ENCODE data around the gene TMEM119.

Gene TMEM119, protein sequence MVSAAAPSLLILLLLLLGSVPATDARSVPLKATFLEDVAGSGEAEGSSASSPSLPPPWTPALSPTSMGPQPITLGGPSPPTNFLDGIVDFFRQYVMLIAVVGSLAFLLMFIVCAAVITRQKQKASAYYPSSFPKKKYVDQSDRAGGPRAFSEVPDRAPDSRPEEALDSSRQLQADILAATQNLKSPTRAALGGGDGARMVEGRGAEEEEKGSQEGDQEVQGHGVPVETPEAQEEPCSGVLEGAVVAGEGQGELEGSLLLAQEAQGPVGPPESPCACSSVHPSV

DNA sequence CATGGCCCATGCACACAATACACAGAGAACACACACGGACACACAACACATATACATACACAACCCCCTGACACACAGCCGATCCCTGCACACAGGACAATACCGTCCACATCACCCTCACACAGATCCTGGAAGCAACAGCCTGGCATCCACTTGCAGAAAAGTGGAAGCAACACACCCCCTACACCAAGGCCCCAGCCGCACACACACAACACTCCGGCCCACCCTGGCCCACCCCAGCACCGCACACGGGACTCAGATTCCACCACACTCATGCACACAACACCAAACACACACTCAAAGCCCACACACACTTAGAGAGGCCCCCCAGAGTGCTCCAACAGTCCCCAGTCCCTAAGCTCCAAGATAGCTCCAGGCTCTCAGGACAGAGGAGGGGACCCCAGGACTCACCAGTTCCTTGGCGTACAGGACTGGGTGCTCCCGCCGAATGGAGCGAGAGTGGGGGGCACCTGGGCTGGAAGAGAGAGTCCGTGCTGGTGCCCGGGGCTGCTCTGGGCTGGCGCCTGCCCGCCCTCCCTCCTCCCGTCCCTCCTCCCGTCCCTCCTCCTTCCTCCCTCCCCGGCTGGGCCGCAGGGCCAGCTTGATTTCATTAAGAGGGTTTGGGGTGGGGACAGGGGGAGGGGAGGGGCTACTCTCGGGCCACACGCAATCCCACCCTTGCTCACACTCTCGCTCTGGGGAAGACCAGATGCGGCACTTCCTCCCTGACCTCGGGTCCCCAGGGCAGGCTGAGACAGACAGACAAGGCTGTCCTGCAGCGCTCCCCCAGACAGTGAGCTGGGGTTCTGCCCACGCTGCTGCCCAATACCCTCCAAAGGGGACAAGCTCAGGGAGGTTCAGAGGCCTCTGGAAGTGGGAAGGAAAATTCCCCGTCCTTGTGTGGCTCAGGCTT is at the start of gene TMEM119:
Gene TMEM119 (minus strand): TSS at position 526 of the 913 bp plus-strand sequence. CDS start 5,701 bp downstream, outside the sequence.
- no peak within 1 kb of the TSS for H3K4me3 ChIP-seq (ENCODE audit: low read depth in 1 of 2, low read length in 1 of 2)
- peaks cover 8% of the 10 kb centered on the region for H3K27me3 ChIP-seq
- H3K4me1 ChIP-seq (ENCODE audit: control insufficient read depth in 1 of 2, insufficient read depth in 1 of 2, low read depth in 1 of 2, low read length in 1 of 2): no peaks in the 10 kb centered on the region
- H3K27ac ChIP-seq: no peak within 1 kb of the TSS
- TF ChIP-seq, protein P1, sequence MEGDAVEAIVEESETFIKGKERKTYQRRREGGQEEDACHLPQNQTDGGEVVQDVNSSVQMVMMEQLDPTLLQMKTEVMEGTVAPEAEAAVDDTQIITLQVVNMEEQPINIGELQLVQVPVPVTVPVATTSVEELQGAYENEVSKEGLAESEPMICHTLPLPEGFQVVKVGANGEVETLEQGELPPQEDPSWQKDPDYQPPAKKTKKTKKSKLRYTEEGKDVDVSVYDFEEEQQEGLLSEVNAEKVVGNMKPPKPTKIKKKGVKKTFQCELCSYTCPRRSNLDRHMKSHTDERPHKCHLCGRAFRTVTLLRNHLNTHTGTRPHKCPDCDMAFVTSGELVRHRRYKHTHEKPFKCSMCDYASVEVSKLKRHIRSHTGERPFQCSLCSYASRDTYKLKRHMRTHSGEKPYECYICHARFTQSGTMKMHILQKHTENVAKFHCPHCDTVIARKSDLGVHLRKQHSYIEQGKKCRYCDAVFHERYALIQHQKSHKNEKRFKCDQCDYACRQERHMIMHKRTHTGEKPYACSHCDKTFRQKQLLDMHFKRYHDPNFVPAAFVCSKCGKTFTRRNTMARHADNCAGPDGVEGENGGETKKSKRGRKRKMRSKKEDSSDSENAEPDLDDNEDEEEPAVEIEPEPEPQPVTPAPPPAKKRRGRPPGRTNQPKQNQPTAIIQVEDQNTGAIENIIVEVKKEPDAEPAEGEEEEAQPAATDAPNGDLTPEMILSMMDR (IDR thresholded peaks at IDR 0.05): no peak
- H3K9me3 ChIP-seq: no peaks in the 10 kb centered on the region
- H3K36me3 ChIP-seq: no peaks in the 10 kb centered on the region

DNA sequence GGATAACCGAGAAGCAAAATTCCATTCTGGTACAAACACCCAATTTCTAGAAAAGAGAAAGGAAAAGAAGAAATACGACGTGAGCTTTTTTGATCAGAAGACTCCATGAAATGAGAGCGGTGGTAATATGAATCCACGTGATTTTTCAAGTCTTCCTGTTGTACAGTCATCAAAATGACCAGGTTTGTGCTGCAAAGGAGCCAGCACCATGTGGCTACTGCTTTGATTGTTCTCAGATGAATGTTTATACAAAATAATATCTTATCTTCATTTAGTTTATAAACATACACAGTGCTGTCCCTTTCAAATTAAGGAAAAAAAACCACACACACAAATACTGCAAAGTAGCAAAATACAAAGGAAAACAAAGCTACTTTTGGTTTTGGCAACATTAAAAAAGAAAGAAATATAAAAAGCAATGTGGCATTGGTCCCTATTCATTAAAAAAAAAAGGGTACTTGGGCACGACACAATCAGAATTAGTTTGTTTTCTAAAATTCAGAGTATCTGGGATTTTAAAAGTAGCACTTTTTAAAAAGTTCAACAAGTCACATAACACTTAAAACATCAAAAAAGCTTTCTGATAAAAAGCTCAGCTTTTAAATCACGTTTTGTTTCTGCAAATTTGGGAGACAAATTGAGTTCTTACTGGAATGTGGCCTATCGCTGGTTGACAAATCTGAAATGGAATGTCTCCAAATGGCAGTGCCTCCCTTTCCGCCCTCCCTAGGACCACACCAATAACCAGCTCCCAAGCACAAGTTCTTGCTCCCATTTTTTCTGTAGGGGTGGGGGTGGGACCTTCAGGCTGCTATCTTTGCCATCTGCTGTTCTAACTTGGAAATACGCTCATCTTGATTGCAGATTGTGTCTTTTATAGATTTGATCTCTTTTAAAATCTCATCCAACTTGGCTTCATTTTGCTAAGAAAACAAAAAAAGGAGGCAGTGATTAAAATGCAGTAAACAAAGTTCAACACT is 49.0 kb upstream of the TMEM119 start:
- peak overlapping the region; percentile 54 for H3K27ac ChIP-seq
- TF ChIP-seq, protein P1 (IDR thresholded peaks at IDR 0.05): no peak
- H3K27me3 ChIP-seq: no peaks in the 10 kb centered on the region
- H3K36me3 ChIP-seq: peaks cover 64% of the 10 kb centered on the region
- H3K9me3 ChIP-seq: no peaks in the 10 kb centered on the region
- peaks cover 2 to 5% of the 10 kb centered on the region in 2 experiments for H3K4me1 ChIP-seq (ENCODE audit: control insufficient read depth in 1 of 2, insufficient read depth in 1 of 2, low read depth in 1 of 2, low read length in 1 of 2)
- no peak overlapping the region for H3K4me3 ChIP-seq (ENCODE audit: low read depth in 1 of 2, low read length in 1 of 2)

DNA sequence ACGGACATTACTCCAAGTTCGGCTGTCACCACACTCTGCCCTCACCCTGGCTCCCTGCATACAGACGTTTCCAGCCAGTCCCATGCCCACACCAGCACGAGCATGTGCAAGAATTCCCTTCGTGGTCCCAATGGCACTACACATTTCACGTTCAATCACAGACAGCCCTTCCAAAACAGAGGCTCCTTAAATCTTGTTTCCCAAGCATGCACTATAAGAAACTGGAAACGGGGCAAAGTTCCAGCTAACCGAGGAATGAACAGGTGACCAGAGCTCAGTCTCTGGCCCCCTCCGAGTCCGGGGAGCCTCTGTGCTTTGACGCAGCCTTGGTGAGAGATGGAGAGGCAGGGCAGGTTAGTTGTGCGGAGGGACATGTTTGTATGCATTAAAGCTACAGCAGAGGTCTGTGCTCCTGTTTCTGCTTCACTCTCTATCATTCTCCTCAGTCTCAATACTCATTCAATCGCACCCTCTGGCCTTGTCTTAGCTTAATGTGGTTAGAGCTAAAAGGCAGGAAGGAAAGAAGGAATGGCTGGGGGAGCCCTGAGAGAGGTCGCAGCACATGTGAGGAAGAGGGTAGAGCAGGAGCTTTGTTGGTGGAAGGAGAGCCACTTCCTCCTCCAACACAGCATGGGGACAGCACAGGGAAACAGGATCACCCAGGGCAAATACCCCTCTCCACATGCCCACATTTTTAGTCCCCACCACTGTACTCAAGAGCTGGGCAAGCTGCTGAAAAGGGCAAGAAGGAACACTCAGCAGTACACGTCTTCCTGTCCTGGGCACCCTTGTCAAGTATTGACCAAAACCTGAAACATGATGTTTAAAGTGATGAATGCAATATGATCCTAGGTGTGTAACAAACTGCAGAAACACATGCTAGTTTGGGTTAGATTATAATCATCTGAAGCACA is 48.1 kb upstream of the TMEM119 start:
- H3K4me1 ChIP-seq (ENCODE audit: control insufficient read depth in 1 of 2, insufficient read depth in 1 of 2, low read depth in 1 of 2, low read length in 1 of 2): peaks cover 8 to 15% of the 10 kb centered on the region in 2 experiments
- peak overlapping the region; percentile 54 for H3K27ac ChIP-seq
- peaks cover 54% of the 10 kb centered on the region for H3K36me3 ChIP-seq
- no peak overlapping the region for H3K4me3 ChIP-seq (ENCODE audit: low read depth in 1 of 2, low read length in 1 of 2)
- no peaks in the 10 kb centered on the region for H3K27me3 ChIP-seq
- H3K9me3 ChIP-seq: no peaks in the 10 kb centered on the region
- TF ChIP-seq, protein P1 (IDR thresholded peaks at IDR 0.05): no peak

DNA sequence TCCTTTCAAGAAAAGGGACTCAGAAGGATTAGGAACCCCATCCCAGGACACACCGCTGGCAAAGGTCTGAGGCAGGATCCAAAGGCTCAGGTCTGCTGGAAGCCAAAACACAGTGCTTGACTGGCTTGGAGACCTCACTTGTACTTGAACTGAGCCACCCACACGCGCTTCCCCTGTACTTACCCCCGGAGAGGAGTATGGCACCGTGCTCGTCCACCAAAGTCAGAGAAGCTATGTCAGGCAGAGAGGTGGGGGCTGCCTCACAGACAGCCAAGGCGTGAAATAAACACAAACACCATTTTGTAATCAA is 46.9 kb upstream of the TMEM119 start:
- Histone ChIP-seq H3K9me3 (no peaks in the 10 kb centered on the region), H3K36me3 (peaks cover 45% of the 10 kb centered on the region), H3K4me3 (ENCODE audit: low read depth in 1 of 2, low read length in 1 of 2) (no peak overlapping the region), H3K4me1 (ENCODE audit: control insufficient read depth in 1 of 2, insufficient read depth in 1 of 2, low read depth in 1 of 2, low read length in 1 of 2) (peaks cover 8 to 18% of the 10 kb centered on the region in 2 experiments), H3K27ac (no peak overlapping the region), H3K27me3 (no peaks in the 10 kb centered on the region)
- TF ChIP-seq, protein P1 (IDR thresholded peaks at IDR 0.05): no peak

All from neutrophil (primary cell).